ENCODE data around the gene SCUBE3.

SCUBE3 gene

DNA sequence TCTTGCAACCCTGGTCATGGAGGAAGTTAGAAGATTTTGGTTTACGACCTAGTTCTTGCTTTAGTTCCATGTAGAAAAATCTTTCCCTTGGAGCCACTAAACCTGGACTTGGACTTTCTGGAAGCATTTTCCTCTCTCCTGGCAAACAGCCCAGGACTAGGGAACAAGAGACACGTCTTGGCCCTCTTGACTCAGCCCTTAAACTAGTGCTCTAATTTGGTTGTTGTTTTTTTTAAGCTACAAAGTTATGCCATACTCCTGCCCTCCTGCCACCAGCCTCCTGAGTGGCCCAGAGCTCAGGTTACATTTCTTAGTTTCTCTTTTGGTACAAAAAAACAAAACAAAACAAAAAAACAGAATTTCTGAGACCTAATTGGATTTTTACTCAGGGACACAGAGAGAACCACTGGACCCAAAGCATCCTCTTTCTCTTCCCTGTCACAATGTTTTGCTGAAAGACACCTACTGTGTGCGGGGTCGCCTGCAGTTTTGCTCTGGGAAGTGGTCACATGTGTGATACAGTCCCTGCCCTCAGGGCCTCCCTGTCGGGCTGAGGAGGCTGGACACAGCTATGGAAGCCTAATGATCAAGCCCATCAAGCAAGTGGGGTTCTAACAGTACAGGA is 32.3 kb upstream of the SCUBE3 start:
- DNase-seq (ENCODE audit: low read depth, low spot score) = no peak

GRCh38 chr6:35181933-35182612 is 31.7 kb upstream of the SCUBE3 start:
- peak; percentile 81 for DNase-seq (ENCODE audit: low read depth, low spot score)

DNA sequence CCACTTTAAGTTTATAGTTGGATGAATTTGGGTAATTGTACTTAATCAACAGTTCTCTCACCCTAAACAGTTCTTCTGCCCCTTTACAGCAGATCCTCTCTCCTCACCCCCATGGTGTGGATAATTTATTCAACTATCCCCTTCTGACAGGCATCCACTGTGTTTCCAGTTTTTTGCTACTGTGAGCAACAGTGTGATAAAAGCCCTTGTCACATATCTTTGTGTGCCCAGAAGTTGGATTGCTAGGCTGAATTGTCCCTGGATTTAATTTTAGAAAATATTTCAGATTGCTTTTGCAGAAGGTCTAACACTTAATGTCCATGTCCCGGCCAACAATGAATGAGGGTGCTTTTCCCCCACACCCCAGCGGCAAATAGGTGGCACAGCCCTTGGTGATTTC is 30.5 kb upstream of the SCUBE3 start:
- DNase-seq (ENCODE audit: low read depth, low spot score) = no peak

GRCh38 chr6:35183935-35184334 is 29.8 kb upstream of the SCUBE3 start:
- no peak for DNase-seq (ENCODE audit: low read depth, low spot score)

- DNase-seq (ENCODE audit: low read depth, low spot score) = no peak
Observed at GRCh38 chr6:35184580-35185301, 29.0 kb upstream of the SCUBE3 start.

- no peak for DNase-seq (ENCODE audit: low read depth, low spot score)
Observed at GRCh38 chr6:35185302-35185681, 28.5 kb upstream of the SCUBE3 start.

- no peak for DNase-seq (ENCODE audit: low read depth, low spot score)
Observed at GRCh38 chr6:35185971-35186370, 27.8 kb upstream of the SCUBE3 start.

DNA sequence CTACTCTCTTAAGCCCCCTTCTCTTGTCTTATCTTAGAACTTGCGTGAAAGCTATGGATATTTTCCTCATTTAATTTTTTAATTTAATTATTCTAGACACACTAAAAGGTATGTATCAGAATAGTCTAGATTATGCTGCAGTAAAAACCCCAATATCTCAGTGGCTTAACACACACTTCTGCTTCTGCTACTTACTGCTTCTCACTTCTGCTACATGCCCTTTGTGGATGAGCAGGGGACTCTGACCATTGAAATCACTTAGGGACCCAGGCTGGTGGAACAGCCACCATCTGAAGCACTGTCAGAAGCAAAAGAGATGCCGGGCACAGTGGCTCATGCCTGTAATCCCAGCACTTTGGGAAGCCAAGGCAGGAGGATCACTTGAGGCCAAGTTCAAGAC is 27.2 kb upstream of the SCUBE3 start:
- DNase-seq (ENCODE audit: low read depth, low spot score) = no peak

GRCh38 chr6:35188886-35189285 is 24.9 kb upstream of the SCUBE3 start:
- DNase-seq (ENCODE audit: low read depth, low spot score) = no peak

GRCh38 chr6:35190306-35190705 is 23.4 kb upstream of the SCUBE3 start:
- DNase-seq (ENCODE audit: low read depth, low spot score) = no peak

DNA sequence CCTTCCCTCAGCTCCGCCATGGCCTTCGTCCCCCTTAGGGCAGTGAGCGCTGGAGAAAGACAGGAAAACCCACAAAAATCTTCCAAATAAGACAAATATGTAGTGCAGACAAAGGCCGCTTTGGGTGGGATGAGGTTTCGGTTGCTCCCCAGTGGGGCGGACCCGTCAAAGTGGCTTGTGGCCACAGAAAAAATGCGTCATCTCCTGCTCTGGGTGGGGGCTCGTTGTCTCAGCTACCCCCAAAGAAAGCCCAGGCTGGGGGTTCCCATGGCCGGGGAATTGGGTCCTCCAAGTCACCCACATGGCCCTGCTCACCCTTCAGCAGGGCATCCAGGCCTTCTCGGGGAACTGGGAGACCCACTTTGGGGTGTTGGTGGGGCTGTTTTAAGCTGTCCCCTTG is 21.9 kb upstream of the SCUBE3 start:
- no peak for DNase-seq (ENCODE audit: low read depth, low spot score)

DNA sequence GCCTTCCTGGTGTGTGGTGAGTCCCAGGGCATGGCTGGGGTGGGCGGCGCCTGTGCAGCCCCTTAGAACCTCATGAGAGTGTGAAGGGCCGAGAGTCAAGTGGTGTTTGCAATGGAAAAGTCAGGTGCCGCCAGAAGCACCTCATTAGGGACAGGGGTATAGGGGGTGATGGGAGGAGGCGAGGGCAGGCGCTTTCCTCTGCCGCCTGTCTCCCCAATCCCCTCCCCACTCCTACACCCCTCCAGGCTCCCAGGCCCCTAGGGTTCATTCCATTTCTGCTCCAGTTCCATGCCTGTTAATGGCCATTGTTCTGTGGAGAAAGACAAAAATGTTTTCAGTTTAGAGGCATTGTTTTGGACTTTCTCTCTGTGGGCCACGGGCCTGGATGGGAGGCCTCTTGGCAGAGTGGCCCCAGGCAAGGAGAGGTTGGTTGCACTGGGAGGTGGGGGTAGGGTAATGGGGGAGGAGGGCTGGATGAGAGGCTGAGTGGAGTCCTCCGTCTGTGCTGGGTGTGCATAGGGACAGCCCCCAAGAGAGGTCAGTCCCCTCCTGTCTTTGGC is 21.4 kb upstream of the SCUBE3 start:
- DNase-seq (ENCODE audit: low read depth, low spot score) = no peak

DNA sequence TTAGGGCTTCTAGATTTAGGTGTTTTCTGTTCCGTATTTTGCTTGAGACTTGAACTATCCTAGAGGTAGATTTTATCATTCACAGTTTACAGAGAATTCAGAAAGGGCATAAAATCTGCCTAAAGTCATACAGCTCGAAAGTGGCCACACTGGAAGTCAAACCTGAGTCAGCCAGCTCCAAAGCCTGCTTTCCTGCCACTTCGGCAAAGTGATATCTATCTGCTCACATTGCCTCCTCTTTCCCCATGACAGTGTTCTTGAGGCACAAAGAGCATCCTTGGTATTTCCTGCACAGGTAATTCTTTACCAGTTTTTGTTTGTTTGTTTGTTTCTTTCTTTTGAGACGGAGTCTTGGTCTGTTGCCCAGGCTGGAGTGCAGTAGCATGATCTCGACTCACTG is 19.4 kb upstream of the SCUBE3 start:
- DNase-seq (ENCODE audit: low read depth, low spot score) = no peak

DNA sequence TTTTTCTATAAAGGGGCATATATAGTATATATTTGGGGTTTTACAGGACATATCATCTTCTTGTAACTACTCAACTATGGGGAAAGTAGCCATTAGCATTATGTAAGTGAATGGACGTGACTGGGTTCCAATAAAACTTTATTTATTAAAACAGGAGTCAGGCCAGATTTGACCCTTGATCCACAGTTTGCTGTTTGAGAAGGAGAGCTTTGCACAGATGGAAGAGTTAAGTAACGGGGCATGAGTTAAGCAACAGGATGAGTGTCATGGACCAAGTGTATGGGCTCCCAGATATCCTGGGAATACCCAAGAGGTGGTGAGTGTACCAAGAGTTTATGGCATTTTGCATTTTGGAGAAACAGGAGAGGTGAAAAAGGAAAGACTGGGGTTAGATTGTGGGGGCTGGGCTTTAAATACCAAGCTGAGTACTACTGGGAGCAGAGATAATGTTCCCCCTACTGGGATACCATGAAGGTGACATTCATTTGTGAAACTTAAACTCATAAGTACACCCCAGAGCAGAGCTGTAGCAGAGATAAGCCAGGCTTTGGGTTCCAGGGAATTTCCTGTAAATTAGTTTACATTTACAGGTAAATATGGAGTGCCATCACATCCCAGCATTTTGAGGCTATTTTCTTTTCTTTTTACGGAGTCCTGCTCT is 18.5 kb upstream of the SCUBE3 start:
- no peak for DNase-seq (ENCODE audit: low read depth, low spot score)

- no peak for DNase-seq (ENCODE audit: low read depth, low spot score)
Observed at GRCh38 chr6:35197196-35197595, 16.6 kb upstream of the SCUBE3 start.

DNA sequence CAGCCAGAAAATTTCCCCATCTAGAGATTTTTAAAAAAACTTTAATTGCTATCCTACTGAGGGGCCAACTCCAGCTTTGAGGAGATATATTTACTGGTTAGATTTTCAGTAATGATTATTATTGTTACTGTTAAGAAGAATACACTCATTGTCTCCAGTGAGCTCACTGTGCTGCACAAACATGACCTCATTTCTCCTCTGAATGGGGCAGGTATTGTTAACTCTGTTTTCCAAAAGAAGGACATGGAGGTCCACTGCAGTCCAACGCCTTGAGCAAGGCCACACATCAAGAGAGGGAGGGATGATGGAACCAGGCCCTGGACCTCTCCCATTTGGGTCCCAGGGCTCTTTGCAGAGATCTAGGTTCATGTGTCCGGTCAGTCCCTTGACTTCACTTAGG is 13.9 kb upstream of the SCUBE3 start:
- DNase-seq (ENCODE audit: low read depth, low spot score) = no peak

DNA sequence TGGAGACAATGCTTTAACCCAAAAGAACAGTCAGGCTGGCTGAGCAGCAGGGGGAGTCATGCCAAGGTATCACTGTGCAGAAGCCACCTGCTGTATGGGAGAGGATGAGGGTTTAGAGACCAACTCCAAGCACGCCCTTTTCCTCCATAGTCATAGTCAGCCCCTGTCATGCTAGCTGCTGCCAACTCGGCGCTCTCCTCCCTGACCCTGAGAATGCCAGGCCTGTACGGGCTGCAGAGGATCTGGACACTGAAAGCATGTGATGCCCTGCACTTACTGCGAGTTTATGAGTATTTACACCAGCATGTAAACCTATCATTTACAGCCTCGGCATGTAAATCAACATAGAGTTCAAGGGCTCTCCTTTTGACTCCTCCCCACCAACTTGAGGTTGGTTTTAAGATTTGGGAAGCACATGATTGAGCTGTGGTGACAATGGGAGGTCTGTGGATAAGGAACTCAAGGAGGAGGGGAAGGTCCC is 11.7 kb upstream of the SCUBE3 start:
- no peak for DNase-seq (ENCODE audit: low read depth, low spot score)

DNA sequence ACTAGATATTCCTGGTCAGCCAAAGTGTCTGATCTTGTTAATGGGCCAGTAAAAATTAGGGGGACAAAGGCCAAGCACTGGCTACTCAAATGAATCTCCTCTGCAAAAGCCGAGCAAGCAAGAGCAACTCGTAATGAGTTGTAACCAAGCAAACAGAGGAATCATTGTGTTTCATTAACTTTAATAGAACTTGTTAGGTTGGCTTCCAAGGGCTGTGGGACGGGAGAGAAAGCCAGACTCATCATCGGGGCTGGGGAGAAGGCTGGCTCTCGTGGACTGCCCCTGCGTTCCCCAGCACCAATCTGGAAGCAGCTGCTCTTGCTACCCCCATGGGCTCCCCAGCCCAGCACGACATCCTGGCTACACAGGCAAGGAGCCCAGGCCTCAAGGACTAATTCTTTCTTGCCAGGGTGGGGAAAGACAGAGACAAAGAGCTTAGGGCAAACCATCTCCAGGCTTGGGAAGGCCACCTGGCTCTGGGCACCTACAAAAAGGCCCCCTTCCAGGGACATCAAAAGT is 10.5 kb upstream of the SCUBE3 start:
- DNase-seq (ENCODE audit: low read depth, low spot score) = no peak

- DNase-seq (ENCODE audit: low read depth, low spot score) = no peak
Observed at GRCh38 chr6:35203680-35204079, 10.1 kb upstream of the SCUBE3 start.

GRCh38 chr6:35206346-35206745 is 7.4 kb upstream of the SCUBE3 start:
- DNase-seq (ENCODE audit: low read depth, low spot score) = no peak

- no peak for DNase-seq (ENCODE audit: low read depth, low spot score)
Observed at GRCh38 chr6:35208419-35208818, 5.3 kb upstream of the SCUBE3 start.

DNA sequence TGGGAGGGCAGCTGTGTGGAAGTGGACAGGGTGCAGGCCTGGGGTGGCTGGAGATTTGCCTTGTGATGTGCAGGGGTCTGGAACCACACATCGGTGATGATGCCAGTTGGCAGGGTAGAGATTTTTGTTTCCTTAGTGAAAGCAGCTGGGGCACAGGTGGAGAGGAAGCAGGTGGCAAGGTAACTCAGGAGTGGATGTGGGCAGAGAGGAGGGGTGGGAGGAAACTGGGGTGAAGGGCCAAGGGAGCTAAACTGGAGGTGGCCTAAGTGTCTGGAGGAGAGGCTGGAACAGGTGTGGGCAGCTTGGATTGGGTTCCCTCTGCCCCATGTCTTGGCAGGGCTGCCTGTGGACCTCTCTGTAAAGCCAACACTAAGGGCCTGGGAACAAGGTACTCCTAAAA is 4.7 kb upstream of the SCUBE3 start:
- DNase-seq (ENCODE audit: low read depth, low spot score) = no peak

Measured in brain pericyte (primary cell).